ENCODE data around the gene KATNB1.

The KATNB1 gene

GRCh38 chr16:57704905-57705852, 30.4 kb upstream of the KATNB1 start:
- H3K4me2 ChIP-seq (ENCODE audit: low read depth, low read length): no peak overlapping the region
- no peak overlapping the region for H2AFZ ChIP-seq (ENCODE audit: low read length)
- no peaks in the 10 kb centered on the region for H3K4me1 ChIP-seq (ENCODE audit: low read length)
- H3K79me2 ChIP-seq (ENCODE audit: low read length): no peaks in the 10 kb centered on the region
- H3F3A ChIP-seq (ENCODE audit: insufficient read depth, low read length): no peaks in the 10 kb centered on the region
- TF ChIP-seq EZH2 (optimal IDR thresholded peaks at IDR 0.05; ENCODE audit: low read depth, low read length): no peak
- no peak for TF ChIP-seq EZH2phosphoT487 (IDR thresholded peaks at IDR 0.05; ENCODE audit: low read length)
- TF ChIP-seq CTCF (IDR thresholded peaks at IDR 0.05; ENCODE audit: low read length): no peak
- no peaks in the 10 kb centered on the region for H4K20me1 ChIP-seq (ENCODE audit: insufficient read depth, low read length)
- no peak overlapping the region for H3K27ac ChIP-seq (ENCODE audit: low read length)
- 0 out of 2 replicates have a peak, but pooled peaks cover 7% of the 10 kb centered on the region for H3K27me3 ChIP-seq (replicated peaks; ENCODE audit: insufficient read depth, low read length)
- no peak overlapping the region for H3K4me3 ChIP-seq (ENCODE audit: low read length)
- no peaks in the 10 kb centered on the region for H3K36me3 ChIP-seq (replicated peaks; ENCODE audit: insufficient read depth, low read length)
- no peaks in the 10 kb centered on the region for H3K9me3 ChIP-seq (replicated peaks; ENCODE audit: insufficient read depth, low read length)
- no peak for DNase-seq
- no peak overlapping the region for H3K9ac ChIP-seq (ENCODE audit: low read length)
- no peaks in the 10 kb centered on the region for H3K9me2 ChIP-seq (replicated peaks; ENCODE audit: insufficient read depth, low read length)

GRCh38 chr16:57706717-57707116, 28.9 kb upstream of the KATNB1 start:
- Histone ChIP-seq H2AFZ (ENCODE audit: low read length) (no peak overlapping the region), H3K36me3 (replicated peaks; ENCODE audit: insufficient read depth, low read length) (no peaks in the 10 kb centered on the region), H3K9me3 (replicated peaks; ENCODE audit: insufficient read depth, low read length) (no peaks in the 10 kb centered on the region), H3K9me2 (replicated peaks; ENCODE audit: insufficient read depth, low read length) (no peaks in the 10 kb centered on the region), H3K9ac (ENCODE audit: low read length) (no peak overlapping the region), H3K4me1 (ENCODE audit: low read length) (no peaks in the 10 kb centered on the region), H3F3A (ENCODE audit: insufficient read depth, low read length) (no peaks in the 10 kb centered on the region), H3K27ac (ENCODE audit: low read length) (no peak overlapping the region), H3K4me2 (ENCODE audit: low read depth, low read length) (no peak overlapping the region), H3K79me2 (ENCODE audit: low read length) (no peaks in the 10 kb centered on the region), H3K4me3 (ENCODE audit: low read length) (no peak overlapping the region), H3K27me3 (replicated peaks; ENCODE audit: insufficient read depth, low read length) (0 out of 2 replicates have a peak, but pooled peaks cover 7% of the 10 kb centered on the region), H4K20me1 (ENCODE audit: insufficient read depth, low read length) (no peaks in the 10 kb centered on the region)
- DNase-seq: no peak
- TF ChIP-seq CTCF (IDR thresholded peaks at IDR 0.05; ENCODE audit: low read length) (no peak), EZH2 (optimal IDR thresholded peaks at IDR 0.05; ENCODE audit: low read depth, low read length) (no peak), EZH2phosphoT487 (IDR thresholded peaks at IDR 0.05; ENCODE audit: low read length) (no peak)

DNA sequence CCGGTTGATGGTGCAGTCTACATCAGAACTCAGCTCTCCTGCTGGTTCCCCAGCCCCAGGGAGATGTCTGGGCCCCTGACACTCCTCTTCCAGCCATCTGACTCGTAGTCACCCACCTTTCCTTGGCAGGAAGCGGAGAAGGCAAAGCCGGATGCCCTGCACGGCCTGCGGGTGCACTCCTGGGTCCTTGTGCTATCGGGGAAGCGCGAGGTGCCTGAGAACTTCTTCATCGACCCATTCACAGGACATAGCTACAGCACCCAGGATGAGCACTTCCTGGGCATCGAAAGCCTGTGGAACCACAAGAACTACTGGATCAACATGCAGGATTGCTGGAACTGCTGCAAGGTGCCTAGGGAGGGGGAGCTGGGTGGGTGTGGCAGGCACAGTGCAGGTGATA, 28.2 kb upstream of the KATNB1 start:
- no peaks in the 10 kb centered on the region for H4K20me1 ChIP-seq (ENCODE audit: insufficient read depth, low read length)
- H3K27ac ChIP-seq (ENCODE audit: low read length): no peak overlapping the region
- TF ChIP-seq CTCF (IDR thresholded peaks at IDR 0.05; ENCODE audit: low read length) (no peak), EZH2 (optimal IDR thresholded peaks at IDR 0.05; ENCODE audit: low read depth, low read length) (no peak), EZH2phosphoT487 (IDR thresholded peaks at IDR 0.05; ENCODE audit: low read length) (no peak)
- H3K4me3 ChIP-seq (ENCODE audit: low read length): no peak overlapping the region
- no peaks in the 10 kb centered on the region for H3K9me3 ChIP-seq (replicated peaks; ENCODE audit: insufficient read depth, low read length)
- no peaks in the 10 kb centered on the region for H3F3A ChIP-seq (ENCODE audit: insufficient read depth, low read length)
- H2AFZ ChIP-seq (ENCODE audit: low read length): no peak overlapping the region
- DNase-seq: no peak
- H3K4me1 ChIP-seq (ENCODE audit: low read length): no peaks in the 10 kb centered on the region
- H3K4me2 ChIP-seq (ENCODE audit: low read depth, low read length): no peak overlapping the region
- no peak overlapping the region for H3K9ac ChIP-seq (ENCODE audit: low read length)
- no peaks in the 10 kb centered on the region for H3K36me3 ChIP-seq (replicated peaks; ENCODE audit: insufficient read depth, low read length)
- H3K27me3 ChIP-seq (replicated peaks; ENCODE audit: insufficient read depth, low read length): 0 out of 2 replicates have a peak, but pooled peaks cover 7% of the 10 kb centered on the region
- no peaks in the 10 kb centered on the region for H3K79me2 ChIP-seq (ENCODE audit: low read length)
- no peaks in the 10 kb centered on the region for H3K9me2 ChIP-seq (replicated peaks; ENCODE audit: insufficient read depth, low read length)

Measured in MM.1S (cell line).